Ascending aorta (tissue), 2 donors: ENCODE results near the gene VASN. TPM values are rescaled to one million over a fixed set of nuclear protein-coding genes. Genes with fewer than 3 reads are reported as not detected.

Experiments
- DNase-seq, 2 donors: peaks; one replicate each; pipeline ENCODE4 v3.0.0-alpha.2; 2019; ENCODE audit warnings: low spot score in 2 of 2
- H3K27ac ChIP-seq, 2 donors: fragments of 200-600 bp; sonication (generic); one replicate each; pipeline ENCODE4 v1.5.1; 2016 to 2017; ENCODE audit warnings: mild to moderate bottlenecking in 1 of 2
- H3K27me3 ChIP-seq: fragments of 200-600 bp; sonication (generic); one replicate; pipeline ENCODE4 v1.5.1; 2017
- H3K36me3 ChIP-seq, 2 donors: fragments of 200-600 bp; sonication (generic); one replicate each; pipeline ENCODE4 v1.5.1; 2016
- H3K4me1 ChIP-seq, 2 donors: fragments of 200-600 bp; sonication (generic); one replicate each; pipeline ENCODE4 v1.5.1; 2016 to 2017; ENCODE audit warnings: mild to moderate bottlenecking in 1 of 2
- H3K4me3 ChIP-seq, 2 donors: fragments of 200-600 bp; sonication (generic); one replicate each; pipeline ENCODE4 v1.5.1; 2016 to 2017; ENCODE audit warnings: mild to moderate bottlenecking in 1 of 2
- H3K9me3 ChIP-seq, 2 donors: fragments of 200-600 bp; sonication (generic); one replicate each; pipeline ENCODE4 v1.5.1; 2016
- CTCF ChIP-seq, 3 experiments: fragments of 200-600 bp in 2 of 3; fragments of 450-650 bp in 1 of 3; sonication (generic) in 2 of 3; IDR thresholded peaks; one replicate each; pipeline ENCODE4 v1.5.1; 2016 to 2019; ENCODE audit warnings: antibody characterized with exemption in 3 of 3, mild to moderate bottlenecking in 1 of 3, moderate library complexity in 1 of 3
- intact Hi-C: fragments of 100-400 bp; cut with DNase I; formaldehyde crosslinking; loops from one replicate; pipeline ENCODE4 v1.15.1; 2023
- total RNA-seq: library from RNA; depleted of rRNA; stranded (reverse); fragments of >200 nt; gene quantifications from one replicate; pipeline ENCODE4 v1.1.0, GENCODE V29; 2016

The VASN gene
- total RNA-seq, 1 donor from 2014 or later = 218 TPM

DNA sequence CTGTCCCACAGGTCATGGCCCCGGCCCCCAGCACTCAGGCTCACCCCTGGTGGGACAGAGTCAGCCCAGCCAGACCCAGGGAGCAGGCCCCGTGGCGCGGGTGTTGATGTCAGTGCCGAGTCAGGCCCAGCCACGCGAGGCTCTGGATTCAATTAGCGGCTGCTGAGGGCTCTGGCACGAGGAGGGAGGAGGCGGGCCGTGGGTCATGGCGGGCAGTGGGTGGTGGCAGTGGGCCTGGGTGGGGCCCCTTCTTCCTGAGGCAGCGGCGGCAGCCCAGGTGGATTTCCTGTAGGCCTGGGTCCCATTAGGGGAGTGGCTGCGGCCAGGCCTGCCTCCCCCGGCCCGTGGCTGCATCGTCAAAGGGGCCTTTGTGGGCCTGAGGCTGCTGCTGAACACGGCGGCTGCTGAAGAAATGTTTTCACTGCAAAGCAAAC lies 12.9 kb downstream of the VASN start:
- intact Hi-C loops = no loop called here
- no peaks in the 10 kb centered on the region for H3K27me3 ChIP-seq
- peaks cover 68 to 91% of the 10 kb centered on the region in 2 donors for H3K4me1 ChIP-seq
- H3K9me3 ChIP-seq = no peaks in the 10 kb centered on the region
- H3K4me3 ChIP-seq = no peak overlapping the region
- no peak for TF ChIP-seq CTCF (IDR thresholded peaks at IDR 0.05)
- peak in 1 of 2 donors; percentile 70 for DNase-seq
- H3K36me3 ChIP-seq = peaks cover 35 to 37% of the 10 kb centered on the region in 2 donors
- peak overlapping the region; percentile 94 to 99 for H3K27ac ChIP-seq

DNA sequence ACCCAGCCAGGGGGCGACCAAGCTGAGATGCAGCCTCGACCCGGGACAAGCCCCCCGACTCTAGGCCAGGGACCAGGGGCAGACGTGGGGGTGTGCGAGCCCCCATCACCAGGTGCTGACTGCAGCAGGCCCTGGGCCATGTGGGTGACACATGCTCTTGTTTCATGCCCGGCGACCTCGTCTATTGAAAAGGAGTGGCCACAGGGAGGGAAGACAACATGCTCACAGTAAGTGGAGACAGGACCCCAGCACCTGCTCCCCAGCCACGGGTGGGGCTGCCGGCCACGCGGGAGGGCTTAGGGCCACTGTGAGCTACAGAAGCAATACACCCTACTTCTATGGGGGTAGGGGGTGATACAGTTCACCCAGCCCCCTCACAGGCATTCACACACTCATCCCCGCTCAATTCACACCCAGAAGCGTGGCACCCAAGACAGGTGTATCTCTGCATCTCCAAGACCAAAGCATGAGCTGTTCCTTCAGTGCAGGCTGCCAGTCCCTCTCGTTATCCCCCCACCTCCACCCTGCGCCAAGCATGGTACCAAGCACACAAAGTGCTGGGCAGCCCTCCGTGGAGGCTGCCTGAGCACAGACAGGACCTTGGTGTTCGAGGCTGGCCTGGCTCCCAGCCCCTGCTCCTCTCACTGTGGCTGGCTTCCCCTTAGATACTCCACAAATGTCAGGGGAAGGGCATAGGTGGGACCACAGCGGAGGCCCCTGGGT lies 13.6 kb downstream of the VASN start:
- DNase-seq = peak in 1 of 2 donors; percentile 69
- peaks cover 35 to 37% of the 10 kb centered on the region in 2 donors for H3K36me3 ChIP-seq
- no peak for TF ChIP-seq CTCF (IDR thresholded peaks at IDR 0.05)

DNA sequence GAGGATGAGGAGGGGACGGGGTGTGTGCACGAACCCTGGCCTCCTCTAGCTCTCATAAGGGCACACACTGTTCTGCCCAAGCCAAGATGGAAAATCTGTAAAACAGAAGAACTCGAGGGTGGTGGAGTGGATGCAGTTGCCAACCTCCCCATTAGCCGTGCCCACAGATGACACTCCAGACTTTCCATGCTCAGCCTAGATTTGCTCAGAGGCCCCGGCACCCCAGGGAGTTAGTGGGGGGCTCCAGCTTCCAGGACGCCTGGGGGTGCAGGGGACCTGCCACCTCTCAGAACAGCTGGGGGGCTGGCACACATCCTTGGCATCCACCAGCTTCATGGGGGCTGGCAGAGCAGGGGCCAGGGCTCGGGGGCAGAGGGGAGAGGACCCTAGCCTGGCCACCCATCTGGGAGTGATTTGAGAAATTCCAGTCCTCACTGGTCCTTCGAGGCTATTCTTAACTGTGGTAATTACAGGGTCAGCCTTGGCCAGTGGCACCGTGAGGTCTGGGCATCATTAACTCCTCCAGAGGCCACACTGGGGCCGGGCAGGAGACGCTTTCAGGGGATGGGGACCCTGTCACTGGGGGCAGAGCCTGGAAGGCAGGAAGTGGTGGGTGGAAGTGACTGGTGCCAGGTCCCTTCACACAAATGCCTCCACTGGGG lies 14.3 kb downstream of the VASN start:
- intact Hi-C loops = loop anchor here (1.0 to 5.0 kb wide), 2 partner anchors 10 to 34 kb away; partner anchors contain the start of gene PAM16
- Histone ChIP-seq H3K9me3 (no peaks in the 10 kb centered on the region), H3K4me1 (peaks cover 57 to 82% of the 10 kb centered on the region in 2 donors), H3K27ac (peak overlapping the region; percentile 94 to 99), H3K27me3 (no peaks in the 10 kb centered on the region), H3K36me3 (peaks cover 32 to 36% of the 10 kb centered on the region in 2 donors), H3K4me3 (no peak overlapping the region)
- no peak for TF ChIP-seq CTCF (IDR thresholded peaks at IDR 0.05)
- peak in 1 of 2 donors; percentile 74 for DNase-seq

More for the DNA sequence above, 13.6 kb downstream of the VASN start:
- intact Hi-C loops = loop anchor here (5.0 kb wide), 1 partner anchor 33 kb away; the partner anchor contains the start of gene PAM16
- Histone ChIP-seq H3K4me1 (peaks cover 64 to 89% of the 10 kb centered on the region in 2 donors), H3K27ac (peak overlapping the region; percentile 94 to 99), H3K27me3 (no peaks in the 10 kb centered on the region), H3K9me3 (no peaks in the 10 kb centered on the region), H3K4me3 (no peak overlapping the region)

GRCh38 chr16:4386451-4386805 lies 14.8 kb downstream of the VASN start:
- intact Hi-C loops = loop anchor here (1.0 to 5.0 kb wide), 2 partner anchors 10 to 34 kb away; partner anchors contain the start of gene PAM16
- TF ChIP-seq CTCF (IDR thresholded peaks at IDR 0.05) = no peak
- DNase-seq = peak in 1 of 2 donors; percentile 82
- H3K4me1 ChIP-seq = peaks cover 52 to 77% of the 10 kb centered on the region in 2 donors
- H3K36me3 ChIP-seq = peaks cover 27 to 31% of the 10 kb centered on the region in 2 donors
- peak overlapping the region; percentile 94 to 99 for H3K27ac ChIP-seq
- H3K27me3 ChIP-seq = no peaks in the 10 kb centered on the region
- no peak overlapping the region for H3K4me3 ChIP-seq
- no peaks in the 10 kb centered on the region for H3K9me3 ChIP-seq

GRCh38 chr16:4386951-4387565 lies 15.4 kb downstream of the VASN start:
- no peaks in the 10 kb centered on the region for H3K27me3 ChIP-seq
- intact Hi-C loops = loop anchor here (1.0 to 5.0 kb wide), 2 partner anchors 11 to 35 kb away; partner anchors contain the start of gene PAM16
- peaks cover 51 to 77% of the 10 kb centered on the region in 2 donors for H3K4me1 ChIP-seq
- TF ChIP-seq CTCF (IDR thresholded peaks at IDR 0.05) = no peak
- H3K27ac ChIP-seq = peak overlapping the region; percentile 94 to 99
- DNase-seq = peak in 1 of 2 donors; percentile 66
- no peaks in the 10 kb centered on the region for H3K9me3 ChIP-seq
- peaks cover 20 to 24% of the 10 kb centered on the region in 2 donors for H3K36me3 ChIP-seq
- H3K4me3 ChIP-seq = no peak overlapping the region
